ENCODE measurements around the gene INPP4A. TPM values are rescaled to one million over a fixed set of nuclear protein-coding genes. Genes with fewer than 3 reads are reported as not detected.

INPP4A gene
- total and polyA plus RNA-seq, 10 of the 15 experiments (the other 5 are each of a cell fraction or from before 2014, with no cell fraction given): 4.7 to 62.3 (median 36.9) TPM

- TF ChIP-seq IKZF2 (IDR thresholded peaks at IDR 0.05): peak; percentile 29 to 42; a peak in 2 of 4 replicates
- 0 out of 2 replicates have a peak, but pooled peaks have one; percentile 6 for TF ChIP-seq JUNB (IDR thresholded peaks at IDR 0.05)
- no peak for TF ChIP-seq SMC3 (IDR thresholded peaks at IDR 0.05; ENCODE audit: borderline replicate concordance, low read length)
- no peak for TF ChIP-seq PRDM15 (CRISPR knock-in tag; IDR thresholded peaks at IDR 0.05)
- TF ChIP-seq IRF4 (IDR thresholded peaks at IDR 0.05; ENCODE audit: low read depth, low read length): peak; percentile 64; the same call in 1 of the 2 replicates
- TF ChIP-seq KLF5 (IDR thresholded peaks at IDR 0.05; ENCODE audit: partially characterized antibody): no peak
- no peak for TF ChIP-seq JUND (IDR thresholded peaks at IDR 0.05; ENCODE audit: low read depth, low read length)
- no peak for TF ChIP-seq ZNF217 (IDR thresholded peaks at IDR 0.05)
- TF ChIP-seq CREM (IDR thresholded peaks at IDR 0.05; ENCODE audit: low read depth): peak; percentile 87
- TF ChIP-seq REST (IDR thresholded peaks at IDR 0.05; ENCODE audit: low read depth, low read length): no peak
- peak; percentile 31; the same call in 1 of the 2 replicates for TF ChIP-seq RUNX3 (IDR thresholded peaks at IDR 0.05; ENCODE audit: low read length)
- no peak for TF ChIP-seq SP1 (IDR thresholded peaks at IDR 0.05; ENCODE audit: low read depth, low read length)
- TF ChIP-seq SUPT20H (IDR thresholded peaks at IDR 0.05; ENCODE audit: borderline replicate concordance, control insufficient read depth, low read depth, low read length): no peak
- peak; percentile 82 for TF ChIP-seq ATF7 (IDR thresholded peaks at IDR 0.05; ENCODE audit: low read depth)
- TF ChIP-seq SPI1 (IDR thresholded peaks at IDR 0.05; ENCODE audit: borderline replicate concordance, insufficient read depth, low read depth, low read length): peak; percentile 97
- no peak for TF ChIP-seq FOXK2 (IDR thresholded peaks at IDR 0.05)
- no peak for TF ChIP-seq ZNF687 (IDR thresholded peaks at IDR 0.05)
- no peak for TF ChIP-seq CBX5 (IDR thresholded peaks at IDR 0.05; ENCODE audit: low read depth)
- peak; percentile 74; the same call in 1 of the 2 replicates for TF ChIP-seq ZBED1 (IDR thresholded peaks at IDR 0.05; ENCODE audit: borderline replicate concordance)
- peak; percentile 88 for TF ChIP-seq CREB1 (IDR thresholded peaks at IDR 0.05; ENCODE audit: low read depth)
- TF ChIP-seq TAF1 (IDR thresholded peaks at IDR 0.05; ENCODE audit: borderline replicate concordance, low read depth, low read length): no peak
These were observed 111.8 kb downstream of the INPP4A start (continued) for GRCh38 chr2:98556344-98557033.

Data from GM12878 (cell line).